Endometrial microvascular endothelial cells (primary cell): ENCODE results near the gene IQSEC1. TPM values are rescaled to one million over a fixed set of nuclear protein-coding genes. Genes with fewer than 3 reads are reported as not detected.

Source experiments
- in situ Hi-C: cut with HindIII; loops from 2 replicates; pipeline ENCODE4 v1.10.0; 2017; ENCODE audit warnings: low sequenced_read_pairs, low pct_unique_long_range_greater_than_20kb; ENCODE audit errors: inconsistent ontology term
- total RNA-seq: library from RNA; depleted of rRNA; stranded (reverse); fragments of >200 nt; gene quantifications from one replicate; pipeline ENCODE4 v1.2.3, GENCODE V29; 2015; ENCODE audit errors: inconsistent ontology term

IQSEC1 gene
- total RNA-seq, 1 donor from 2014 or later, result 24.9 TPM

- in situ Hi-C loops, result no loop called here
These were observed 36.3 kb upstream of the IQSEC1 start for GRCh38 chr3:13109516-13109915.

GRCh38 chr3:13108861-13109260 is 35.6 kb upstream of the IQSEC1 start:
- in situ Hi-C loops, result no loop called here

GRCh38 chr3:13107661-13108060 is 34.4 kb upstream of the IQSEC1 start:
- in situ Hi-C loops, result no loop called here

- in situ Hi-C loops, result no loop called here
These were observed 33.2 kb upstream of the IQSEC1 start for GRCh38 chr3:13106308-13107001.

GRCh38 chr3:13105896-13106250 is 32.6 kb upstream of the IQSEC1 start:
- in situ Hi-C loops, result no loop called here

GRCh38 chr3:13105181-13105895 is 32.1 kb upstream of the IQSEC1 start:
- in situ Hi-C loops, result no loop called here

- in situ Hi-C loops, result no loop called here
These were observed 31.3 kb upstream of the IQSEC1 start for GRCh38 chr3:13104511-13104910.

GRCh38 chr3:13103416-13104058 is 30.3 kb upstream of the IQSEC1 start:
- in situ Hi-C loops, result no loop called here

- in situ Hi-C loops, result no loop called here
These were observed 29.4 kb upstream of the IQSEC1 start for GRCh38 chr3:13102386-13103345.

GRCh38 chr3:13099707-13100106 is 26.5 kb upstream of the IQSEC1 start:
- in situ Hi-C loops, result no loop called here

- in situ Hi-C loops, result no loop called here
These were observed 25.2 kb upstream of the IQSEC1 start for GRCh38 chr3:13098192-13098988.

GRCh38 chr3:13096356-13096755 is 23.1 kb upstream of the IQSEC1 start:
- in situ Hi-C loops, result no loop called here

- in situ Hi-C loops, result no loop called here
These were observed 22.2 kb upstream of the IQSEC1 start for GRCh38 chr3:13095408-13095937.

GRCh38 chr3:13093687-13094086 is 20.5 kb upstream of the IQSEC1 start:
- in situ Hi-C loops, result no loop called here

GRCh38 chr3:13092621-13093617 is 19.7 kb upstream of the IQSEC1 start:
- in situ Hi-C loops, result no loop called here

- in situ Hi-C loops, result no loop called here
These were observed 18.8 kb upstream of the IQSEC1 start for GRCh38 chr3:13091898-13092611.
